Measurements from ENCODE around the gene PDZD8. TPM values are rescaled to one million over a fixed set of nuclear protein-coding genes. Genes with fewer than 3 reads are reported as not detected.

Gene PDZD8
- polyA plus RNA-seq, 1 donor from 2014 or later = 16.3 TPM

DNA sequence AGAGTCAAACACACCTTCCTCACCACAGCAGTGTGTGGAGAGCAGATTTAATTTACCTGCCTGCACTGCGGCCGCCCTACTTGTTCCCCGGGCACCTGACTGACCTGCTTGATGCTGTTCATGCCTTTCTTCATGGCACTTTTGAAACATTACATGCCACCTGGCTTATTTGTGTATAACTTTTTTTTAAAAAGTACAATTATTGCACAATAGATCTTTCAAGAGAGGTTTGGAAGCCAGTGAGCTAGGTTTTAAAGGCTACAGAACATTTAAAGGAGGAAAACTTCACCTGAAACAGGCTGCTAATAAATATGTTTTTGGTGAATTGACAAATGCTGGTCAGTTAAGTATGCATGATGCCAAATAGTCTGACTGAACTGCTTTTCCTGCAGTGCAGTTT, 101.3 kb downstream of the PDZD8 start:
- no peak overlapping the region for H3K9ac ChIP-seq (ENCODE audit: low read length)
- H3K36me3 ChIP-seq (ENCODE audit: insufficient read depth, low read length) = no peaks in the 10 kb centered on the region
- no peaks in the 10 kb centered on the region for H3K79me2 ChIP-seq (replicated peaks; ENCODE audit: insufficient read depth, low read length)
- H3K4me2 ChIP-seq (ENCODE audit: low read length) = no peak overlapping the region
- H3K27ac ChIP-seq (ENCODE audit: low read length) = no peak overlapping the region
- H3K9me2 ChIP-seq (ENCODE audit: insufficient read depth, low read length) = no peaks in the 10 kb centered on the region
- TF ChIP-seq SMC3 (conservative IDR thresholded peaks at IDR 0.05; ENCODE audit: poor library complexity) = no peak
- TF ChIP-seq MXI1 (conservative IDR thresholded peaks at IDR 0.05; ENCODE audit: poor library complexity, severe bottlenecking) = no peak
- TF ChIP-seq EP300 (conservative IDR thresholded peaks at IDR 0.05; ENCODE audit: poor library complexity, severe bottlenecking) = no peak
- no peak for TF ChIP-seq EZH2 (IDR thresholded peaks at IDR 0.05; ENCODE audit: borderline replicate concordance, insufficient read depth, low read length, poor library complexity, severe bottlenecking)
- TF ChIP-seq TAF1 (IDR thresholded peaks at IDR 0.05; ENCODE audit: low read depth) = no peak
- TF ChIP-seq POLR2AphosphoS5 (IDR thresholded peaks at IDR 0.05) = no peak
- TF ChIP-seq RAD21 (conservative IDR thresholded peaks at IDR 0.05) = no peak
- TF ChIP-seq, protein P1, sequence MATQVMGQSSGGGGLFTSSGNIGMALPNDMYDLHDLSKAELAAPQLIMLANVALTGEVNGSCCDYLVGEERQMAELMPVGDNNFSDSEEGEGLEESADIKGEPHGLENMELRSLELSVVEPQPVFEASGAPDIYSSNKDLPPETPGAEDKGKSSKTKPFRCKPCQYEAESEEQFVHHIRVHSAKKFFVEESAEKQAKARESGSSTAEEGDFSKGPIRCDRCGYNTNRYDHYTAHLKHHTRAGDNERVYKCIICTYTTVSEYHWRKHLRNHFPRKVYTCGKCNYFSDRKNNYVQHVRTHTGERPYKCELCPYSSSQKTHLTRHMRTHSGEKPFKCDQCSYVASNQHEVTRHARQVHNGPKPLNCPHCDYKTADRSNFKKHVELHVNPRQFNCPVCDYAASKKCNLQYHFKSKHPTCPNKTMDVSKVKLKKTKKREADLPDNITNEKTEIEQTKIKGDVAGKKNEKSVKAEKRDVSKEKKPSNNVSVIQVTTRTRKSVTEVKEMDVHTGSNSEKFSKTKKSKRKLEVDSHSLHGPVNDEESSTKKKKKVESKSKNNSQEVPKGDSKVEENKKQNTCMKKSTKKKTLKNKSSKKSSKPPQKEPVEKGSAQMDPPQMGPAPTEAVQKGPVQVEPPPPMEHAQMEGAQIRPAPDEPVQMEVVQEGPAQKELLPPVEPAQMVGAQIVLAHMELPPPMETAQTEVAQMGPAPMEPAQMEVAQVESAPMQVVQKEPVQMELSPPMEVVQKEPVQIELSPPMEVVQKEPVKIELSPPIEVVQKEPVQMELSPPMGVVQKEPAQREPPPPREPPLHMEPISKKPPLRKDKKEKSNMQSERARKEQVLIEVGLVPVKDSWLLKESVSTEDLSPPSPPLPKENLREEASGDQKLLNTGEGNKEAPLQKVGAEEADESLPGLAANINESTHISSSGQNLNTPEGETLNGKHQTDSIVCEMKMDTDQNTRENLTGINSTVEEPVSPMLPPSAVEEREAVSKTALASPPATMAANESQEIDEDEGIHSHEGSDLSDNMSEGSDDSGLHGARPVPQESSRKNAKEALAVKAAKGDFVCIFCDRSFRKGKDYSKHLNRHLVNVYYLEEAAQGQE (IDR thresholded peaks at IDR 0.05; ENCODE audit: borderline replicate concordance) = no peak
- TF ChIP-seq, protein P2, sequence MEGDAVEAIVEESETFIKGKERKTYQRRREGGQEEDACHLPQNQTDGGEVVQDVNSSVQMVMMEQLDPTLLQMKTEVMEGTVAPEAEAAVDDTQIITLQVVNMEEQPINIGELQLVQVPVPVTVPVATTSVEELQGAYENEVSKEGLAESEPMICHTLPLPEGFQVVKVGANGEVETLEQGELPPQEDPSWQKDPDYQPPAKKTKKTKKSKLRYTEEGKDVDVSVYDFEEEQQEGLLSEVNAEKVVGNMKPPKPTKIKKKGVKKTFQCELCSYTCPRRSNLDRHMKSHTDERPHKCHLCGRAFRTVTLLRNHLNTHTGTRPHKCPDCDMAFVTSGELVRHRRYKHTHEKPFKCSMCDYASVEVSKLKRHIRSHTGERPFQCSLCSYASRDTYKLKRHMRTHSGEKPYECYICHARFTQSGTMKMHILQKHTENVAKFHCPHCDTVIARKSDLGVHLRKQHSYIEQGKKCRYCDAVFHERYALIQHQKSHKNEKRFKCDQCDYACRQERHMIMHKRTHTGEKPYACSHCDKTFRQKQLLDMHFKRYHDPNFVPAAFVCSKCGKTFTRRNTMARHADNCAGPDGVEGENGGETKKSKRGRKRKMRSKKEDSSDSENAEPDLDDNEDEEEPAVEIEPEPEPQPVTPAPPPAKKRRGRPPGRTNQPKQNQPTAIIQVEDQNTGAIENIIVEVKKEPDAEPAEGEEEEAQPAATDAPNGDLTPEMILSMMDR (IDR thresholded peaks at IDR 0.05; ENCODE audit: poor library complexity, severe bottlenecking) = no peak
- no peaks in the 10 kb centered on the region for H3K9me3 ChIP-seq (ENCODE audit: low read length)
- no peaks in the 10 kb centered on the region for H3F3A ChIP-seq (ENCODE audit: insufficient read depth, low read length, poor library complexity, severe bottlenecking)
- no peak overlapping the region for H2AFZ ChIP-seq (ENCODE audit: low read depth, low read length)
- H4K20me1 ChIP-seq (ENCODE audit: insufficient read depth) = no peaks in the 10 kb centered on the region
- no peak overlapping the region for H3K4me3 ChIP-seq (ENCODE audit: low read length)
- H3K27me3 ChIP-seq (ENCODE audit: insufficient read depth, low read depth, low read length) = no peaks in the 10 kb centered on the region

DNA sequence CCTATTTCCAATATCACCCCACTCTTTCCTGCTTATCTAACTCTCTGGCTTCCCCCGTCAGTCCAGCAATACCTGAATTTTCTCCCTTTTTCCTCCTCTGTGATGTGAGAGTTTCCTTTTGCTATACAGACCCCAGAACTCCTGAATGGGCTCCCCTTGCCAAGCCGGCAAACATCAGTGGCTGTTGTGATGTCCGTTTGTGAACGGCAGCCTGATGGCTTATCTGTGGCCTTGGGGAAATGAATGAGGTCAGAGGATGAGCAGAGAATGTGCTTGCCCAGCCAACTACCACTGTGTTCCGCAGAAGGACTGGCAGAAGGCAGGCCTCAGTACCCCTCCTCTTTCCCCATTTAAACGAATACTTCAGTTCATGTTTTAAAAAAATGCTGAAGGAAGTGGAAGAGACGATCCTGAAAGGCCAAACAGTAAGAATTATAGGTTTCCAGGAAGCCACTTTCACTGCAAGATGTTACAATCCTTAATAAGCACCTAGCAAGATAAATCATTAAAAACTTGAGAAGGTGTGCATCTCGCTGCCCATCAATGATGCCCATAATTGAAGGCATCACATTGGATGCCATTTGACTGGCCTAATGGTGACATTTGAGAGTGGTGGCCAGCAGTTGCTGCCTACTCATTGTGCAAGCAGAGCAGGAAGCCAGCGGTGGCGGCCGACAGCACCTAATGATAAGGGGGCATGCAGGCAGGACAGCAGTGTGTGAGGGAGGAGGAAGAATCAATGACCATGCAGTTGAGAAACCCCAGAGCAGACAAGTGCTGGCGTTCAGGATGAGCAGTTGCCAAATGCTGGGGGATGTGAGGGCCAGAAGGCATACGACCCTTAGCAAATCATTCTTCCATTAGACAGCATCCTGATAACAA, 102.8 kb downstream of the PDZD8 start:
- H3K4me2 ChIP-seq (ENCODE audit: low read length) = no peak overlapping the region
- no peak overlapping the region for H3K9ac ChIP-seq (ENCODE audit: low read length)
- H3K9me2 ChIP-seq (ENCODE audit: insufficient read depth, low read length) = no peaks in the 10 kb centered on the region
- no peaks in the 10 kb centered on the region for H3K36me3 ChIP-seq (ENCODE audit: insufficient read depth, low read length)
- H3K27me3 ChIP-seq (ENCODE audit: insufficient read depth, low read depth, low read length) = no peaks in the 10 kb centered on the region
- H3K4me3 ChIP-seq (ENCODE audit: low read length) = no peak overlapping the region
- H3K9me3 ChIP-seq (ENCODE audit: low read length) = no peaks in the 10 kb centered on the region
- TF ChIP-seq TAF1 (IDR thresholded peaks at IDR 0.05; ENCODE audit: low read depth) = no peak
- TF ChIP-seq POLR2AphosphoS5 (IDR thresholded peaks at IDR 0.05) = no peak
- no peak for TF ChIP-seq MXI1 (conservative IDR thresholded peaks at IDR 0.05; ENCODE audit: poor library complexity, severe bottlenecking)
- H4K20me1 ChIP-seq (ENCODE audit: insufficient read depth) = no peaks in the 10 kb centered on the region
- no peak overlapping the region for H2AFZ ChIP-seq (ENCODE audit: low read depth, low read length)
- H3K79me2 ChIP-seq (replicated peaks; ENCODE audit: insufficient read depth, low read length) = no peaks in the 10 kb centered on the region
- no peak overlapping the region for H3K27ac ChIP-seq (ENCODE audit: low read length)
- no peaks in the 10 kb centered on the region for H3F3A ChIP-seq (ENCODE audit: insufficient read depth, low read length, poor library complexity, severe bottlenecking)
